Measurements from ENCODE around the gene NRBF2. TPM values are rescaled to one million over a fixed set of nuclear protein-coding genes. Genes with fewer than 3 reads are reported as not detected.
"Not testable (repeated sequence)": the region's sequence is repeated elsewhere in the genome, so short reads cannot be mapped to it uniquely, and the experiment has no call there.

Gene NRBF2
- 19.4 TPM for polyA plus RNA-seq (2012; ENCODE audit: insufficient read depth, insufficient read length)

GRCh38 chr10:63133056-63133820, at the start of gene NRBF2:
TSS of gene NRBF2 (plus strand) at chr10:63133328. CDS start at chr10:63133471, 143 bp downstream.
- DNase-seq (ENCODE audit: low read depth, low spot score): peak; percentile 96
- peak within 1 kb of the TSS; percentile 84 for H3K4me3 ChIP-seq (ENCODE audit: low read length)

GRCh38 chr10:63083406-63083805, 49.7 kb upstream of the NRBF2 start:
- DNase-seq (ENCODE audit: low read depth, low spot score); H3K4me3 ChIP-seq (ENCODE audit: low read length): not testable (repeated sequence)

- no peak overlapping the region for H3K4me3 ChIP-seq (ENCODE audit: low read length)
- peak; percentile 45 for DNase-seq (ENCODE audit: low read depth, low spot score)
These were observed 49.0 kb upstream of the NRBF2 start for GRCh38 chr10:63083904-63084689.

- H3K4me3 ChIP-seq (ENCODE audit: low read length): no peak overlapping the region
- DNase-seq (ENCODE audit: low read depth, low spot score): no peak
These were observed 48.3 kb upstream of the NRBF2 start for GRCh38 chr10:63084690-63085382.

GRCh38 chr10:63093227-63093626, 39.9 kb upstream of the NRBF2 start:
- no peak for DNase-seq (ENCODE audit: low read depth, low spot score)
- no peak overlapping the region for H3K4me3 ChIP-seq (ENCODE audit: low read length)

- DNase-seq (ENCODE audit: low read depth, low spot score): no peak
These were observed 38.7 kb upstream of the NRBF2 start for GRCh38 chr10:63094405-63094804.

GRCh38 chr10:63094881-63095280, 38.2 kb upstream of the NRBF2 start:
- DNase-seq (ENCODE audit: low read depth, low spot score): no peak
- no peak overlapping the region for H3K4me3 ChIP-seq (ENCODE audit: low read length)

More at GRCh38 chr10:63094405-63094804, 38.7 kb upstream of the NRBF2 start:
- no peak overlapping the region for H3K4me3 ChIP-seq (ENCODE audit: low read length)

- DNase-seq (ENCODE audit: low read depth, low spot score): no peak
- H3K4me3 ChIP-seq (ENCODE audit: low read length): no peak overlapping the region
These were observed 33.4 kb upstream of the NRBF2 start for GRCh38 chr10:63099734-63100133.

GRCh38 chr10:63101091-63101490, 32.0 kb upstream of the NRBF2 start:
- not testable (repeated sequence) for H3K4me3 ChIP-seq (ENCODE audit: low read length); DNase-seq (ENCODE audit: low read depth, low spot score)

GRCh38 chr10:63102279-63102883, 30.7 kb upstream of the NRBF2 start:
- H3K4me3 ChIP-seq (ENCODE audit: low read length); DNase-seq (ENCODE audit: low read depth, low spot score): not testable (repeated sequence)

- DNase-seq (ENCODE audit: low read depth, low spot score); H3K4me3 ChIP-seq (ENCODE audit: low read length): not testable (repeated sequence)
These were observed 29.9 kb upstream of the NRBF2 start for GRCh38 chr10:63103178-63103577.

- no peak for DNase-seq (ENCODE audit: low read depth, low spot score)
- H3K4me3 ChIP-seq (ENCODE audit: low read length): no peak overlapping the region
These were observed 29.1 kb upstream of the NRBF2 start for GRCh38 chr10:63103971-63104409.

- no peak overlapping the region for H3K4me3 ChIP-seq (ENCODE audit: low read length)
- DNase-seq (ENCODE audit: low read depth, low spot score): no peak
These were observed 27.7 kb upstream of the NRBF2 start for GRCh38 chr10:63105225-63106110.

- H3K4me3 ChIP-seq (ENCODE audit: low read length): no peak overlapping the region
- DNase-seq (ENCODE audit: low read depth, low spot score): no peak
These were observed 26.9 kb upstream of the NRBF2 start for GRCh38 chr10:63106111-63106755.

GRCh38 chr10:63107943-63108437, 25.1 kb upstream of the NRBF2 start:
- no peak for DNase-seq (ENCODE audit: low read depth, low spot score)
- H3K4me3 ChIP-seq (ENCODE audit: low read length): no peak overlapping the region

- H3K4me3 ChIP-seq (ENCODE audit: low read length): no peak overlapping the region
- no peak for DNase-seq (ENCODE audit: low read depth, low spot score)
These were observed 22.2 kb upstream of the NRBF2 start for GRCh38 chr10:63110940-63111339.

- no peak for DNase-seq (ENCODE audit: low read depth, low spot score)
These were observed 18.9 kb upstream of the NRBF2 start for GRCh38 chr10:63114031-63114814.

More at GRCh38 chr10:63114031-63114814, 18.9 kb upstream of the NRBF2 start:
- H3K4me3 ChIP-seq (ENCODE audit: low read length): no peak overlapping the region

Data from Jurkat, Clone E6-1 (cell line).